ENCODE data around the gene CDH4.

- TF ChIP-seq POLR2A (IDR thresholded peaks at IDR 0.05), result no peak
- no peak for TF ChIP-seq CTCF (IDR thresholded peaks at IDR 0.05)
Measured at GRCh38 chr20:61325718-61326117, 73.7 kb downstream of the CDH4 start.
